Transverse colon (tissue), 3 donors: ENCODE data around the gene AIG1.

Source experiments
- CTCF ChIP-seq, 5 experiments: fragments of 200-600 bp in 3 of 5; fragments of 450-650 bp in 2 of 5; sonication (generic) in 3 of 5; IDR thresholded peaks; 1 replicate in 2 of 5; 2 replicates in 3 of 5; pipeline ENCODE4 v1.5.1; 2016 to 2017; ENCODE audit warnings: antibody characterized with exemption in 5 of 5, inconsistent platforms in 3 of 5, mild to moderate bottlenecking in 2 of 5, moderate library complexity in 1 of 5
- POLR2A ChIP-seq: fragments of 450-650 bp; IDR thresholded peaks from one replicate; pipeline ENCODE4 v1.6.1; 2016; ENCODE audit warnings: antibody characterized with exemption, mild to moderate bottlenecking, moderate library complexity

GRCh38 chr6:143264986-143265764, 204.5 kb downstream of the AIG1 start:
- TF ChIP-seq CTCF (IDR thresholded peaks at IDR 0.05) (no peak), POLR2A (no peak)
